WTC11 (cell line): Measurements from ENCODE around the gene RPS8.

ENCODE experiments used
- HMGA2 ChIP-seq: fragments of 250-450 bp; sonication (Bioruptor Pico); IDR thresholded peaks from 2 replicates; pipeline ENCODE4 v1.4.0; 2021; ENCODE audit warnings: mild to moderate bottlenecking, moderate library complexity
- JAZF1 ChIP-seq: fragments of 250-450 bp; sonication (Bioruptor Pico); IDR thresholded peaks from 2 replicates; pipeline ENCODE4 v1.9.0; 2021; ENCODE audit warnings: moderate library complexity, mild to moderate bottlenecking, inconsistent platforms
- KAT7 ChIP-seq: sonication (generic); formaldehyde crosslinking; IDR thresholded peaks from 2 replicates; pipeline ENCODE4 v1.8.1; 2023; ENCODE audit warnings: missing genetic modification reagents, mild to moderate bottlenecking, borderline replicate concordance
- SMAD3 ChIP-seq: sonication (generic); formaldehyde crosslinking; IDR thresholded peaks from 2 replicates; pipeline ENCODE4 v1.8.0; 2022; ENCODE audit warnings: missing genetic modification reagents, mild to moderate bottlenecking, borderline replicate concordance
- ZNF138 ChIP-seq: sonication (generic); formaldehyde crosslinking; conservative IDR thresholded peaks from 2 replicates; pipeline ENCODE4 v1.8.1; 2022; ENCODE audit warnings: mild to moderate bottlenecking, moderate library complexity, missing genetic modification reagents
- ZNF317 ChIP-seq: sonication (generic); formaldehyde crosslinking; IDR thresholded peaks from 2 replicates; pipeline ENCODE4 v1.8.1; 2023; ENCODE audit warnings: low read depth, mild to moderate bottlenecking, moderate library complexity, missing genetic modification reagents, borderline replicate concordance
- ZNF416 ChIP-seq: fragments of 250-450 bp; sonication (Bioruptor Pico); IDR thresholded peaks from 2 replicates; pipeline ENCODE4 v1.9.0; 2021; ENCODE audit warnings: mild to moderate bottlenecking, inconsistent platforms
- ZNF671 ChIP-seq: fragments of 250-450 bp; sonication (Bioruptor Pico); IDR thresholded peaks from 2 replicates; pipeline ENCODE4 v1.8.0; 2021; ENCODE audit warnings: mild to moderate bottlenecking
- TF ChIP-seq, protein P1 (sequence below): fragments of 200-600 bp; IDR thresholded peaks from 2 replicates; pipeline ENCODE4 v1.8.0; 2022; ENCODE audit warnings: antibody characterized with exemption
- TF ChIP-seq, protein P2 (sequence below): sonication (generic); formaldehyde crosslinking; IDR thresholded peaks from 2 replicates; pipeline ENCODE4 v1.8.0; 2023; ENCODE audit warnings: missing genetic modification reagents, mild to moderate bottlenecking, borderline replicate concordance
- TF ChIP-seq, protein P3 (sequence below): sonication (generic); formaldehyde crosslinking; IDR thresholded peaks from 2 replicates; pipeline ENCODE4 v1.8.0; 2023; ENCODE audit warnings: missing genetic modification reagents
- TF ChIP-seq, protein P4 (sequence below): sonication (generic); formaldehyde crosslinking; IDR thresholded peaks from 2 replicates; pipeline ENCODE4 v1.8.0; 2022; ENCODE audit warnings: mild to moderate bottlenecking, missing genetic modification reagents
- TF ChIP-seq, protein P5 (sequence below): sonication (generic); formaldehyde crosslinking; IDR thresholded peaks from 2 replicates; pipeline ENCODE4 v1.8.1; 2022; ENCODE audit warnings: low read depth, missing genetic modification reagents, borderline replicate concordance

DNA sequence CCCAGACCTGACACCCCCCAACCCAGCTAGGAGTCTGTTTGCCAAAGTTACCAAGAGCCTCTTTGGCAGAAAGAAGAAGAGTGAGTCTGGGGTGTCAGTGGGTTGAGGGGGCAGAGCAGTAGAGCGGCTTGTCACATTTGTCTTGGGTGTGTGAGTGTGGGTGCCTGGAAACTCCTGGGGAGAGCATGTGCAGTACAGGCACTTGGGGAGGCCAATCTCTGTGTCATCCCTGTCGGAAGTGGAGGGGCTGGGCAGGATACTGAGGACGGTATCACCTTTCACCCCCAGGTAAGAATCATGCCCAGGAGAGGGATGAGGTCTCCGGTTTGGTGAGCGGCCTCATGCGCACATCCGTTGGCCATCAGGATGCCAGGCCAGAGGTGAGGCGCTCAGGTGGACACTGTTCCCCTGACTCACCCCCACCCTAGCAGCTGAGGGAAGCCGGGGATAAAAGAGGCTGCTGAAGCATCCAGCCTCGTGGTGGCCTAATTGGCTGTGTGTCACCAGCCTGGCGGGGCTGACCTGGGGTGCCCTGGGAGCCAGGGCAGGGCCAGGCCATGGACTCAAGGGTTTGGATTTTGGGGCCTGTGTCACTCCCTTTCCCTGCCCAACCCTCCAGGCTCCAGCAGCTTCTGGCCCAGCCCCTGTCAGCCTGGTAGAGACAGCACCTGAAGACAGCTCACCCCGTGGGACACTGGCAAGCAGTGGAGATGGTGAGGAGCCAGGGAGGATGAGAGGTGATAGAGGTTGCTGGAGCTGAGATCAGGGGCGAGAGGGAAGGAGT, 28.2 kb downstream of the RPS8 start:
- TF ChIP-seq JAZF1 (CRISPR knock-in tag) (no peak), ZNF317 (no peak), ZNF671 (CRISPR knock-in tag) (no peak), KAT7 (CRISPR knock-in tag) (no peak), SMAD3 (CRISPR knock-in tag) (no peak), ZNF138 (CRISPR knock-in tag) (no peak), HMGA2 (no peak), ZNF416 (no peak)
- TF ChIP-seq, protein P1, sequence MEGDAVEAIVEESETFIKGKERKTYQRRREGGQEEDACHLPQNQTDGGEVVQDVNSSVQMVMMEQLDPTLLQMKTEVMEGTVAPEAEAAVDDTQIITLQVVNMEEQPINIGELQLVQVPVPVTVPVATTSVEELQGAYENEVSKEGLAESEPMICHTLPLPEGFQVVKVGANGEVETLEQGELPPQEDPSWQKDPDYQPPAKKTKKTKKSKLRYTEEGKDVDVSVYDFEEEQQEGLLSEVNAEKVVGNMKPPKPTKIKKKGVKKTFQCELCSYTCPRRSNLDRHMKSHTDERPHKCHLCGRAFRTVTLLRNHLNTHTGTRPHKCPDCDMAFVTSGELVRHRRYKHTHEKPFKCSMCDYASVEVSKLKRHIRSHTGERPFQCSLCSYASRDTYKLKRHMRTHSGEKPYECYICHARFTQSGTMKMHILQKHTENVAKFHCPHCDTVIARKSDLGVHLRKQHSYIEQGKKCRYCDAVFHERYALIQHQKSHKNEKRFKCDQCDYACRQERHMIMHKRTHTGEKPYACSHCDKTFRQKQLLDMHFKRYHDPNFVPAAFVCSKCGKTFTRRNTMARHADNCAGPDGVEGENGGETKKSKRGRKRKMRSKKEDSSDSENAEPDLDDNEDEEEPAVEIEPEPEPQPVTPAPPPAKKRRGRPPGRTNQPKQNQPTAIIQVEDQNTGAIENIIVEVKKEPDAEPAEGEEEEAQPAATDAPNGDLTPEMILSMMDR: no peak
- TF ChIP-seq, protein P2, sequence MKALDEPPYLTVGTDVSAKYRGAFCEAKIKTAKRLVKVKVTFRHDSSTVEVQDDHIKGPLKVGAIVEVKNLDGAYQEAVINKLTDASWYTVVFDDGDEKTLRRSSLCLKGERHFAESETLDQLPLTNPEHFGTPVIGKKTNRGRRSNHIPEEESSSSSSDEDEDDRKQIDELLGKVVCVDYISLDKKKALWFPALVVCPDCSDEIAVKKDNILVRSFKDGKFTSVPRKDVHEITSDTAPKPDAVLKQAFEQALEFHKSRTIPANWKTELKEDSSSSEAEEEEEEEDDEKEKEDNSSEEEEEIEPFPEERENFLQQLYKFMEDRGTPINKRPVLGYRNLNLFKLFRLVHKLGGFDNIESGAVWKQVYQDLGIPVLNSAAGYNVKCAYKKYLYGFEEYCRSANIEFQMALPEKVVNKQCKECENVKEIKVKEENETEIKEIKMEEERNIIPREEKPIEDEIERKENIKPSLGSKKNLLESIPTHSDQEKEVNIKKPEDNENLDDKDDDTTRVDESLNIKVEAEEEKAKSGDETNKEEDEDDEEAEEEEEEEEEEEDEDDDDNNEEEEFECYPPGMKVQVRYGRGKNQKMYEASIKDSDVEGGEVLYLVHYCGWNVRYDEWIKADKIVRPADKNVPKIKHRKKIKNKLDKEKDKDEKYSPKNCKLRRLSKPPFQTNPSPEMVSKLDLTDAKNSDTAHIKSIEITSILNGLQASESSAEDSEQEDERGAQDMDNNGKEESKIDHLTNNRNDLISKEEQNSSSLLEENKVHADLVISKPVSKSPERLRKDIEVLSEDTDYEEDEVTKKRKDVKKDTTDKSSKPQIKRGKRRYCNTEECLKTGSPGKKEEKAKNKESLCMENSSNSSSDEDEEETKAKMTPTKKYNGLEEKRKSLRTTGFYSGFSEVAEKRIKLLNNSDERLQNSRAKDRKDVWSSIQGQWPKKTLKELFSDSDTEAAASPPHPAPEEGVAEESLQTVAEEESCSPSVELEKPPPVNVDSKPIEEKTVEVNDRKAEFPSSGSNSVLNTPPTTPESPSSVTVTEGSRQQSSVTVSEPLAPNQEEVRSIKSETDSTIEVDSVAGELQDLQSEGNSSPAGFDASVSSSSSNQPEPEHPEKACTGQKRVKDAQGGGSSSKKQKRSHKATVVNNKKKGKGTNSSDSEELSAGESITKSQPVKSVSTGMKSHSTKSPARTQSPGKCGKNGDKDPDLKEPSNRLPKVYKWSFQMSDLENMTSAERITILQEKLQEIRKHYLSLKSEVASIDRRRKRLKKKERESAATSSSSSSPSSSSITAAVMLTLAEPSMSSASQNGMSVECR (CRISPR knock-in tag): no peak
- TF ChIP-seq, protein P3, sequence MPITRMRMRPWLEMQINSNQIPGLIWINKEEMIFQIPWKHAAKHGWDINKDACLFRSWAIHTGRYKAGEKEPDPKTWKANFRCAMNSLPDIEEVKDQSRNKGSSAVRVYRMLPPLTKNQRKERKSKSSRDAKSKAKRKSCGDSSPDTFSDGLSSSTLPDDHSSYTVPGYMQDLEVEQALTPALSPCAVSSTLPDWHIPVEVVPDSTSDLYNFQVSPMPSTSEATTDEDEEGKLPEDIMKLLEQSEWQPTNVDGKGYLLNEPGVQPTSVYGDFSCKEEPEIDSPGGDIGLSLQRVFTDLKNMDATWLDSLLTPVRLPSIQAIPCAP (CRISPR knock-in tag): no peak
- TF ChIP-seq, protein P4, sequence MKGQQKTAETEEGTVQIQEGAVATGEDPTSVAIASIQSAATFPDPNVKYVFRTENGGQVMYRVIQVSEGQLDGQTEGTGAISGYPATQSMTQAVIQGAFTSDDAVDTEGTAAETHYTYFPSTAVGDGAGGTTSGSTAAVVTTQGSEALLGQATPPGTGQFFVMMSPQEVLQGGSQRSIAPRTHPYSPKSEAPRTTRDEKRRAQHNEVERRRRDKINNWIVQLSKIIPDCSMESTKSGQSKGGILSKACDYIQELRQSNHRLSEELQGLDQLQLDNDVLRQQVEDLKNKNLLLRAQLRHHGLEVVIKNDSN (CRISPR knock-in tag): no peak
- TF ChIP-seq, protein P5, sequence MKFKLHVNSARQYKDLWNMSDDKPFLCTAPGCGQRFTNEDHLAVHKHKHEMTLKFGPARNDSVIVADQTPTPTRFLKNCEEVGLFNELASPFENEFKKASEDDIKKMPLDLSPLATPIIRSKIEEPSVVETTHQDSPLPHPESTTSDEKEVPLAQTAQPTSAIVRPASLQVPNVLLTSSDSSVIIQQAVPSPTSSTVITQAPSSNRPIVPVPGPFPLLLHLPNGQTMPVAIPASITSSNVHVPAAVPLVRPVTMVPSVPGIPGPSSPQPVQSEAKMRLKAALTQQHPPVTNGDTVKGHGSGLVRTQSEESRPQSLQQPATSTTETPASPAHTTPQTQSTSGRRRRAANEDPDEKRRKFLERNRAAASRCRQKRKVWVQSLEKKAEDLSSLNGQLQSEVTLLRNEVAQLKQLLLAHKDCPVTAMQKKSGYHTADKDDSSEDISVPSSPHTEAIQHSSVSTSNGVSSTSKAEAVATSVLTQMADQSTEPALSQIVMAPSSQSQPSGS: no peak
